Stimulated activated CD8-positive, alpha-beta memory T cell treated with anti-CD3 and anti-CD28 coated beads, Interleukin-12 subunit alpha, Interleukin-12 subunit beta, amount 100 ng/mL, for 24 hours (primary cell): ENCODE measurements around the gene LCP2.
"Not testable (repeated sequence)": the region's sequence is repeated elsewhere in the genome, so short reads cannot be mapped to it uniquely, and the experiment has no call there.

Experiments
- DNase-seq: peaks from one replicate; pipeline ENCODE4 v3.0.0-alpha.2; 2020; ENCODE audit errors: extremely low read depth

Gene LCP2

DNA sequence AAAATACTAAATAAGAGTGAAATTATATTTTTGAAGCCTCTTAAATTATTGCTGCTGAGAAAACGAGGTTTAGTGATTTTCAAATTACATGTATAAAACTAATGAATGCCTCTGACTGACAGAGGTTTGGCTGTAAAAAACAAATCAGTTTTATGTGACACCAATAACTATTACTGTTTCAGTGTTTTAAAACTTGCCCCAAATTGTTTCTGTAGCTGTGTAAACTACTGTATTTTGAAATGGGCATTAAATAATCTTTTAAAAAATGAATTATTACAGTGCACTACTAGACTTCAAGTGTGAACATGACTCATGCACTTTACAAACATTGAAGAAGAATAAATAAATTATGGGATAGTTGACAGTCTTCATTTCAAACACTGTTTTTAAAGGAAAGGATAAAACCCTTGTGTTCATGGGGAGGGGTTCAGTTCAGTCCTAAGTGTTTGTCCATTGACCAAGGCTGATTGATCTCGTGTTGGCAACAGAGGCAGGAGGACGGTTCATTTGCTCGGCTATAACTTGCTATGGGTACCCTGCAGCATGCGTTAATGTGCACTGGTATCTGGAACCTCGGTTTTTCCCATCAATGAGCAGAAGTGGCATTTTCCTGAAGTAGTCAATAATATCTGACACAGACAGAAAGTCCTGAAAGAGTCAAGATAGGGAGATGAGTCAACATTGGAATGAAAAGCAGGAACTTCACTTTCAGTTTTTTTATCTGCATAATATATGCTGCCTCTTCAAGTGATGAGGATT, 49.2 kb downstream of the LCP2 start:
- DNase-seq, result no peak

DNA sequence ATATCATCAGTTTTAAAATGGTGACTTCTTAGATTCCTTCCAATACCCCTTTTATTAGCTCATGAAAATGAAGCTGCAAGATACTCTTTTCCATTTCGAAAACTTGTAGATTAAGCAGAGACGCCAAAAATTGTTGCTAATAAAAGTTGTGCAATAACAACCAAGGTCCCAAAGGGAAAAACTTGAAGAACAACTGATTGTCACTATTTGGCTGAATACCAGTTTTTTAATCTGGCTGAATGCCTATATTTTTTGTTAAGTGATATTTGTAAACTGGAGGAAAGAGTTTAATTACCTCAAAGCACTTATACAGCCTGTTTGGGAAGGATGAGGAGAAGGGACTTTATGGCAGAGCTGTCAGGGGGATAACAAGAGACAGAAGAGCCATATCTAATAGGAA, 50.2 kb downstream of the LCP2 start:
- no peak for DNase-seq

DNA sequence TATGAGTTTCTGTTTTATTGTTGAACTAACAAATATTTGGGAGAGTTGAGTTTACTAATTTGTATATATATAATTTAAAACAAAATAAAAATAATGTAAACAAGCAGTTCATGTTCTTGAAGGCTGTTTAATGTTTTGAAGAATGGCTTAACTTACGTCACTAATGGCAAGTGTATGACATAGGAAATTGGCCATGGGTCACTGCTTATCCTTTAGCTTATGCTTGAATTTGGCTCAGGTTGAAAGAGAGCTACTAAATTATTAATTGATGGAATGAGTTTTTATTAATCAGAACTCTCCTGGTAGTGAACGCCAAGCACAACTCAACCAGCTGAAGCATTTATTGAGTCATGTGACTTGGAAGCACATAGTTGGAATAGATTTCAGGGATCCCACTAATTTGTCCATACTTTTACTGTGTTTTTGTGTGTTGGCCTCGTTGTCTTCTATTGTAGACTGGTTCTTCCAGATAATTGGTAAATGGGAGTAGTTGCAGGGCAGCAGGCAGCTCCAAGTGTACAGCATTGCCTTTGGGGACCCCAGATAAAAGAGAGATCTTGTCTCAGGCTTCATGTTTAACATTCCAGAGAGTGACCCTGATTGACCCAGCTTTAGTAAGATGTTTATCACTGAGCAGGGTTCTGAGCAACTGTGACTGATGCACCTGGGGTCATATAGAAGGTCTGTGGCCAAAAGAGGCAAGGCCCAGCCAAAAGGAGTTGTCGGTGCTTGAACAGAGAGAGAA, 51.3 kb downstream of the LCP2 start:
- no peak for DNase-seq

DNA sequence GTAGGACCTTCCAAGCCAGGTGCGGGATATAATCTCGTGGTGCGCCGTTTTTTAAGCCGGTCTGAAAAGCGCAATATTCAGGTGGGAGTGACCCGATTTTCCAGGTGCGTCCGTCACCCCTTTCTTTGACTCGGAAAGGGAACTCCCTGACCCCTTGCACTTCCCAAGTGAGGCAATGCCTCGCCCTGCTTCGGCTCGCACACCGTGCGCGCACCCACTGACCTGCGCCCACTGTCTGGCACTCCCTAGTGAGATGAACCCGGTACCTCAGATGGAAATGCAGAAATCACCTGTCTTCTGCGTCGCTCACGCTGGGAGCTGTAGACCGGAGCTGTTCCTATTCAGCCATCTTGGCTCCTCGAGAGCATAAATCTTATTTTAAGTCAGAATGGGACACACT, 52.1 kb downstream of the LCP2 start:
- DNase-seq, result not testable (repeated sequence)

DNA sequence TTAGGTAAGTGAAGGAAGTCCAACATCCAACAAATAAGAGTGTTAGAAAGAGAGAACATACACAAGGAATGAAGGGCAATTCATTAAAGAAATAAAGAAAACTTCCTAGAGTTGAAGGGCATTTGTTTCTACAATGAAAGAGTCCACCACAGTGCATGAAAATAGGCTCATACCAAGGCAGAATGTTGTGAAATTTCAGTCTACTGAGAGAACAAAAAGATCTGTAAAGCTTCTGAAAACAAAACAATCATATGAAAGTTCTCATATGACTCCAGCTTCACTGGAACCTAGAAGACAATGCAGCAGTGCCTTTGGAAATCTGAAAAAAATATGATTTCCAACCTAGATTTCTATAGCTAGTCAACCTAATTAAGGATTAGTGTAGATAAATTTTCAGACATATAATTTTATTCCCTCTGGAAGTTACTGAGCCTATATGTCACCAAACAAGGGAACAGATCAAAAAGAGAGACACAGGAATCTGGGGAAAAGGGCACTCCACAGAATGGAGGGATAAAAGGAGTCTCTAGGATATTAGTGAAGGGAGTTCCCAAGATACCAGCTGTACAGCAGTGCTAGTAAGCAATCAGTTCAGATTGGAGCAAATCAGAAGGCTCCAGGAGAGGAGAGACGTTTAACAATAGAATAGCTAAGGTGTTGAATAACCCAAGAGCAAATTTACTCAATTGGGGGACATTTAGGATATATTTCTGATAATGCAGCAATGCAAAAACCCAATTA, 59.0 kb downstream of the LCP2 start:
- DNase-seq, result no peak

DNA sequence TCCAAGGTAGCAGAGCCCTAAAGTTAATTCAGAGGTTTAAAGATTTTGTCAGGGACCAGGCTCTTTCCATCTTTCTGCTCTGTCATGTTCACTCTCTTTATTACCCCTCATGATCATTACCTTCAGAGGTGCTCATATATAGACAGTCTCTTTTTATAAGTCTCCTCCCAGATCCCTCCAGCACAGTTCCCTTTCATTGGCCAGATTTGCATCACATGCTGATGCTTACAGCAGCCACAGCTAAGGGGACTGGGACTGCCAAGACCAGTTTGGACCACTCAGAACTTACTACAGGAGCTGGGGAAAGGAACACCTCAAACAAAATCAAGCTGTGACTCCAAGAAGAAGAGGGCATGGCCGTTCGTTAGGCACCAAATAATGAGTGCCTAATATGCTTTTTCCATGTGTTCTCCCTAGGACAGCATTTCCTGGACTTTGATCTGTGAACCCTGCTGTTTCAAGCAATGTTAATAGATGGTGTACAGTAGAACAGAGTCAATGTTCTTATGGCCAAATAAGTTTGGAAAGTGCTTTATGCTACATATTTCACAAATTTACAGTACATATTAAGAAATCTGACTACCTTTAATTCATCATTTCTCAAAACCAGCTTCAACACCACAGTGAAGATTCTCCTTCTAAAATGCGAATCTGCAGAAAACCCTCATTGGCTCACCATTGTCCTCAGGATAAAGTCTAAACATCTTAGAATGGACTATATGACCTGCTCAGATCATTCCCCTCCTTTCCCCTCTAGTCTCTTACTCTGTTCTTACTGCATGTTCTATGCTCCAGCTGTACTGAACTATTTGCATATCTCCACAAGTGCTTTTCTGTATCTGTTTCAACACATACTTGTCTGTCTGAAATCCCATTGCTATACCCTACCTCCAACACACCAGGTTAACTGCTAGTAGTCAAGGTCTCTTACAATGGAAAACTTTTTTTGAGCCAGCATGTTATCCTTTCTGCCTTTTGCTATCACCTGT, 61.4 kb downstream of the LCP2 start:
- DNase-seq, result no peak

DNA sequence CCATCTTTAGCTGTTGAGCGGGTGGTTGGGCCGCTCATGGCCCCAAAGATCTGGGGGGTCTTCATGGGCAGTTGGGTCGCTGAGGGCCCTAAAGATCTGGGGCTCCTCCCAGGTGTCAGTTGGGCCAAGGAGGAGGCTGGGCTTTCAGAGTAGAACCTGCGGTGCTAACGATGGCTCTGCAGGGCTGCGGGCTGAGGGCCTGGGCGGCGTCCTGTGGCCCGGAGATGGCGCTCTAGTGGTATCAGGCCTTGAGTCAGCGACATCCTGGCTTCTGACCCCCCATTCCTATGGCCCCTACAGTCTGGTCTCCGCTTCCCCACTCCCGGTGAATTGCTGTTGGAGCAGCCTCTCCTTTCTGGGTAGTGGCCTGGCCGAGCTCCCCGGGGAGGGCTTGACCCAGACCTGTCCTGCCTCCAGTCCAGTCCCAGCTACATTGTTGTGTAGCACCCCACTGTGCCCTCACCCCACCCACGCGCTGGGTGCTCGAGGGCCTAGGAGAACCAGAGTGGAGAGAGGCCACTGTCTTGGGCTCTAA, 64.2 kb downstream of the LCP2 start:
- no peak for DNase-seq

DNA sequence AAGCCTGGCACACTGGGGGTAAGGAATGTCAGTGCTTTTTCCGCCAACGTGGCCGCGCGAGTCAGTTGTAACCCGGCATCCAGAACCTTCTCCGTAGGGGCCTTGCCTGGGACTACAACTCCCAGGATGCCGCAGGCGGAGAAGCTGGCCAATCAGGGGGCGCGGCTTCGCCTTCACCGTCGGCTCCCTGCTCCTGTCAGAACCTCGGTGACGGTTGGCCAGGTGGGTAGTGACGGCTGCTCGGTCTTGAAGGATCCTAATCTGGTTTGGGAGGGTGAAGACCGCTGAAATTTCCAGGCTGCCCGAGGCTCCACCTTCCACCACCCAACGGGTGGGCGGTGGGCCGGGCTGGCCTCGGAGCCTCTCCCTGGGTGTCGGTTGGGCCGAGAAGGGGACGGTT, 64.8 kb downstream of the LCP2 start, which contains the start of gene C5orf58:
TSS of gene C5orf58 (plus strand) at position 200 of the 400 bp plus-strand sequence. CDS start 1,992 bp downstream, outside the sequence.
- DNase-seq, result no peak

DNA sequence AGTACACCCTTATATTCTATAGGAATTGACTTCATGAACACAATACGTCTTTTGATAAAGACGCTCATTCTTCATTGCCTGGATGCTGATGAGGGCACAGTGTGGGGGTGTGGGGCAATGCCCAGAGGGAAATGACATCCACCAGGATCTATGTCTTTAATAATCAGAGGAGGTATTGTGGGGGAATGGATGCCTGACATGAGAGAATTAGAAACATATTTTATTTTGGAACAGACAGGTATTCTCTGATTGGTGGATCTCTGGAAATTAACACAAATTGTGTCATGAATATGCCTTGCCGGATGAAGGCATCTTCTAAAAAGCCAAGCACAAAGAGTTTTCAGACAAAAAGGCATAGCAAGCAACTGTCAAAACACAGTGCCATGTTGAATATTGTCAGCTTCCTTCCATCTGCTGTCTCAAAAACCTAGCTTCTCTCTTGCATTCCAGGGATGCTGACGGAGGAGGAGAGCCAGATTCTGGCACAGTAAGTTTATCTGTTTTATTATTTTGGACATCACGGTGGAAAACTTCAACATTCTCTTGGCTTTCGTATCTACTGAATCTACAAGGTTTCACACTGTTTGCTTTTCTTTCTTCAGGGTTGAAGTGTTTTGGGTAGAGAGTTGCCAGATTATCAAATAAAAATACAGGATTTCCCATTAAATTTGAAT, 68.7 kb downstream of the LCP2 start:
- no peak for DNase-seq

DNA sequence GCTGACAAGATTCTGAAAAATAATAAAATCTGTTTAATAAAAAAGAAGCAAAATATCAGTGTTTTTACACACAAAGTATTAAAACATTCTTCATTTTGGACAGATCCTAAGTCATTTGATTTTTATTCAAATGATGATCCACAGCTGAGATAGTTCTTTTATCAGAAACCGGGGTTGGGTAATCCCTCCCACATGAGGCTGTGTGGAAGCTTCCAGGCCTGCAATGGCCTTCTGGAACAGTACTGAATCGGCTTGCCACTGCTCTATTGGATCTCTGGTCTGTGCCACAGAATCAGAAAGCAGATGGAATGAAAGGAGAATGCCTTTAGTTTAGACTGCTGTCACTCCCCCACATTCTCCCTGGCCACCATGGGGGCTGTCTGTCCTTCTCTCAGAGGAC, 70.9 kb downstream of the LCP2 start:
- DNase-seq, result no peak

DNA sequence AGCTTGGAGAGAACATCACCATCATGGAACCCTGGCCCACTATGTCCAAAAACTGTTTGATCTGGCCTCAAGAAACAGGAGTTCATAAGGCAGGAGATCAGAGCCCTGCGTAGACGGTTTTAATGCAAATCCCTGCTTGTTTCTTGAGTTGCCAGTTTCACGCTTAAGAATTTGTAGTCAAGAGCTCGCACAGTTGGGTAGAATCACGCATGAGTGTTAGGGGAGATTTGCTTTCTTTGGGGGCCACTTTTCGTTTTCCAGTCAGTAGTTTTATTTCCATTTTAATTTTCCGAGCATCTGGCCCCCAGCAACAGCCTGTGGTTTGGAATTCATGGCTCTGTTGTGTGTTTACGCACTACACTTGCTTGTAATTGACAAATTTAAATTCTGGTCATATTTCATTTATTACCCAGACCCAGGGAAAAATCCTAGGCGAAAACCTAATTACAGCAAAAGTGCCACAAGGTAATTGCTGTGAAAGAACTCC, 71.4 kb downstream of the LCP2 start:
- DNase-seq, result no peak

DNA sequence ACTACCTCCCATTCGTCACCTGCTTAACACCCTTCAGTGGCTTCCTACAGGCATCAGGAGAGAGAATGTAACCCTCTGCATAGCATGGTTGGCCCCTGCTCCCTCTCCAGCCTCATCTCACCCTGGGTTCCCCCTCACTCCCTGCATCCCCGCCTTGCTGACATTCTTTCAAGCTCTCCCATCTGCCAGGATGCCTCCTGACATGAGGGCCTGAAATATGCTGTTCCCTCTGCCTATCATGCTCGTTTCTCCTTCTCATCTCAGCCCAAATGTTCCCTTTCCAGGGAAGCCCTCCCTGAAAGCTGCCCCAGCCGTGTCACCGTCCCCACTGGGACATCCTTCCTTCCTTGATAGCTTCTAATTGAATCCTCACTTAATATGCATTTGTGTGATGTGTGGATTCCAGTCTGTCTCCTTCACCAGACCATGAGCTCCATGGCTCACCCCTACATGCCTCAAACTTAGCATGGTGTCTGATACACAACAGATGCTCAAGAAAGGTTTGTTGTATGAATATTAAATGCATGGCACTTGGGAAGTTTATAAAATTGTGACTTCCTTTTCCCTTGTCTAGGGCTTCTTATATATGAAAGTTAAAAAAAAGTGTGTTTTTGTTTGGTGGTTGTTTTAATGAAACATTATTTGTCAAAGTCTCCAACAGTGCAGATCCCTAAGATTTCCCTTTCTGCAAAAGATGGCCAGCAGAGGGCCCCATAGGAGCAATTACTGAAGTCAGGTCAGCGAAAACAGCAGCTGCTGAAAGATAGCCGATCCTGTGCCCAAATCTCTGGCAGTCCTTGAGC, 72.0 kb downstream of the LCP2 start:
- DNase-seq, result peak; percentile 32

DNA sequence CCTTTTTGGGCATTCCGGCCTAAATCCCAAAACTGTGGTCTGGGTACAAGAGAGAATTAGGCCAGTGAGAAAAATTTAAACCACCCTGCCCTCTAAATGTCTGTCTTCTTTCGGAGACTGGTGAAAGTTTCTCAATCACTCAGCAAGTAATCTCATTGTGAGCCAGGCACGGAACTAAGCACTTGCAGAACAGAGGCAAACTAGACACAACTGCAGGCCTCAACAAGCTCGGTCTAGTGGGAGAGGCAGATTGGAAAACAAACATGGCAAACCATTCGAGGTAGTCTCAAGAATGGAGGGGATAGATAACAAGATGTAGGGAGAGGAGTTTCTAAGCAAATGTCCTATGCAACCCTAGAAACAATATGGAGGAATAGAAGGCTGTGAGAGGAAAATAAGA, 73.7 kb downstream of the LCP2 start:
- DNase-seq, result no peak

DNA sequence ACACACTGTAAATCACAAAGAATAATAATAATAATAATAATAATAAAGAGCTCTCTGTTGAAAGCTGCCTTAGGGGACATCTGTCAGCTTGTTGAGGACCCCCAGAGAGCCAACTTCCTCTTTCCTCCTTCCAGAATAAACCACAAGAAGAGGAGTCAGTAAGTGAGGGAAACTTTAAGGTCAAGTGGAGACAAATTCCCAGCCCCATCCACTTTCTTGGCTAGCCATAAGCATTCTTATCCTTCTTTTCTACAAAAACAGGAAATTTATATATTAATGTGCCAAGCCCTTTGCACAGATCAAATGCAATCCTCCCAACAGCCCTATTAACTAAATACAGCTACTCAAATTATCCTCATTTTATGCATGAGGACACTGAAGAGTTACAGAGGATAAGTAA, 74.2 kb downstream of the LCP2 start:
- DNase-seq, result no peak

DNA sequence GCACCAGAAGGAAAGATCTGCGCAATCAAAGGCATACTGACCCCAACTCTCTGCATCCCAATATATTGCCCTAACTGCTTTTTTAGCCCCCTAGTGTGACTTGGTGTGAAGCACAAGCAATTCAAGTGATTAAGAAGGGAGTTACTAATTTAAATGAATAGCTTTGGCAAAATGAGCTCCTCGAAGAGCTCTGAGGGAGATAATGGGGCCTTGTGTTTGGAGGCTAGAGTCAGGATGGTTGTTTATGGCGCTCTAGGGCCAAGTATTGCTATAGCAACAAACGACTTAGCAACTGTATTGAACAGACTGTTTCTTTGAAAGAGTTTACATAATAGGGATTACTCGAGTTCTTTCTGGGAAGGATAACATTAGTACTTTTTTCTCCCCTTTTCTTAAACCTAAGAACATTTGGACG, 76.2 kb downstream of the LCP2 start:
- no peak for DNase-seq

DNA sequence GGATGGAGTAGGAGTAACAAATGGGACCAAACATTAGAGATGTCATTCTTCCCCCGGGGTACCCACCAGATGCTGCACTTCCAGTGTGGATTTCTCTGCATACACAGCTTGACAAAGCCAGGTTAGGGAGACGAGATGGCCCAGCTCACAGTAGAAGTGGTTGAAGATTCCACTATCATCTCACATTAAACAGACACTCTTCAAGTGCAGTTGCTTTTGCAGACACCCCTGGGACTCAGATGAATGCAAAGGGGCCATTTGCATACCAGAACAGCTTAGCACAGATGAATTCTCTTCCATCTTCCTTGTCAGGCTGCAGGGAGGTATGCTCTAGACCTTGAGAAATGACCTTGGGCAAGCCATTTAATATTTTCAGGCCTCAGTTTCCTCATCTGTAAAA, 77.4 kb downstream of the LCP2 start:
- no peak for DNase-seq

DNA sequence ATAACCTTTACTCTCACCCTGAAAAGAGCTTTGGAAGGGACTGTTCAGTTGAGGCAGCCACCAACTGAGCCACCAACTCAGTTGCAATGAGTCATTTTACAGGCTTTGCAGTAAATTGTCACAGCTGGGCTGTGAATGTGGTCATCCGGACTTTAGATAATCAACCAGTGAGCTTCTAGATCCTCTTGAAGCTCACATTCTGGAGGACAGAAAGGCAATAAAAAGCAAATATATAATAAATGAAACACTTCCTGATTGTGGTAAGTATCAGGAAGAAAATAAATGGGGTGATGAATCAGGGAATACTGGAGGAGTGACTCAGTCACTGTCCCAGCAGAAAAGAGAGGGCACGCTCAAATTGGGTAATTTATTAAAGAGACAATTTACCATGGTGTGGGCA, 78.0 kb downstream of the LCP2 start:
- no peak for DNase-seq

DNA sequence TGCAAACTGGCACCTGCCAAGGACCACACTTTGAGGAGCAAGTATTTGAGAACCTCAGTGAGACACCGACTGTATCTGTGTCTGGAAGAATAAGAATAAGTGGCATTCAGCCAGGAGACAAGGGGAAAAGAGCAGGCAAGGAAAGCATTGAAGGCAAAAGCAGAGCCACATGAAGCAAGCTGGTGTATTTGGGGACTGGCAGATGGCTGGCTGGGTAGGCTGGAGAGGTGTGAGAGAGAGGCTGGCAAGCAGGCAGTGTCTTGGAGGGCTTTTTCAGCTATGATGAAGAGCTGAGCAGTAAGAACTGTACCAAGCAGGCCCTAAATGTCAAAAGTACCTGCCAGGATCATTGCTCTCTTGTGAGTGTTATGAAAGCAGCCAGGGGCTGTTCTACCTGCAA, 78.9 kb downstream of the LCP2 start:
- DNase-seq, result no peak

DNA sequence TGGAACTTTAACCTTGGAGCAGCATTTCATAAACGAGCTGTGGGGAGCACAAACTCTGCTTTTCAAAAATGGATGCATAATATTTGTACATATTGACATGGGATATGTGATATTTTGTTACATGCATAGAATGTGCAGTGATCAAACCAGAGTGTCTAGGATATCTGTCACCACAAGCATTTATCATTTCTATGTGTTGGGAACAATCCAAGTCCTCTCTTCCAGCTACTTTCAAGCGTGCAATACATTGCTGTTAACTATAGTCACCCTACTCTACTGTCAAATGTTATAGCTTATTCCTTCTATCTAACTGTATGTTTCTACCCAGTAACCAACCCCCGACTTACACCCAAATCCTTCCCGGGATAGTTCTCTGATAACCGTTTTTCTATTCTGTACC, 79.7 kb downstream of the LCP2 start:
- DNase-seq, result no peak
